GM18507 (cell line): ENCODE data around the gene SIDT1.
"Not testable (repeated sequence)": the region's sequence is repeated elsewhere in the genome, so short reads cannot be mapped to it uniquely, and the experiment has no call there.

ENCODE experiments used
- DNase-seq: peaks from one replicate; pipeline ENCODE4 v3.0.0; 2011; ENCODE audit warnings: low read depth; ENCODE audit not compliant: insufficient read length; ENCODE audit errors: extremely low spot score
- FAIRE-seq: peaks from 2 replicates; lab custom pipeline; 2011; peaks lifted over from hg19 to GRCh38; lab: Jason Lieb, UNC

SIDT1 gene

DNA sequence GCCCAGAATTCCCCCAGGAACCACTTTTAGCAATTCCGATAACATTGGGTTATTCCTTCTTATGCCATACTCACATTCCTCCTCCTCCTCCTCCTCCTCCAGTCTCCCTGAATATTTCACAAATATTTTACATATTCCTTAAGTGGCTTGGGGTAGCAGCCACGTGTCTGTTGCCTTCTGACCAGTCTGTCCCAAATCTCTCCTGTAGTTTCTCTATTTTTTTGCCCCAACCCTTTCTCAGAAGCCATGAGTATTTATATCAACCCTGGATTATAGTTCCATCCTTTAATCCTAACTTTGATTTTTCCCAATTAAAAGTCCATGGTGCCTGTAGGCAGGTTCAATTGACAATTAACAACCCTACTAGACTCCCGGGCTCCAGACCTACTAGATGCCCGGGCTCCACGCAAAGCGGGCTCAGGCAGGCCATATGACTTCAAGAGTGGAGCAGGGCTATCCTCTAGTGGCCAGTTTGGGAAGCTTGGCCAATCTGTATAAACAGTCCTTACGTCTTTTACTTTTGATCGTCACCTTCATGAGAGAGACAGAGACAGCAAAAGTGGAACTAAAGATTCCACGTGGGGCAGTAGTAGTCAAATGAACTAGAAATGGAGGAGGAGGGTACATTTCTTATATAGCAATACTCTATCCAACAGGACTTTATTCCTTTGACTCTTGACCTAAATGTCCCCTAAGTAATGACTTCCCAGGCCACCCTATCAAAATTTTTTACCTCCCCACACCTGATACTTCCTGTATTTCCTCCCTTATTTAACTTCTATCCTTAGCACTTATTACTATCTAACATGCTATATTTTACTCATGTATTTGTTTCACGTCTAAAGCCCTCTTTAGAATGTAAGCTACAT is 94.4 kb downstream of the SIDT1 start:
- DNase-seq = no peak
- no peak for FAIRE-seq

DNA sequence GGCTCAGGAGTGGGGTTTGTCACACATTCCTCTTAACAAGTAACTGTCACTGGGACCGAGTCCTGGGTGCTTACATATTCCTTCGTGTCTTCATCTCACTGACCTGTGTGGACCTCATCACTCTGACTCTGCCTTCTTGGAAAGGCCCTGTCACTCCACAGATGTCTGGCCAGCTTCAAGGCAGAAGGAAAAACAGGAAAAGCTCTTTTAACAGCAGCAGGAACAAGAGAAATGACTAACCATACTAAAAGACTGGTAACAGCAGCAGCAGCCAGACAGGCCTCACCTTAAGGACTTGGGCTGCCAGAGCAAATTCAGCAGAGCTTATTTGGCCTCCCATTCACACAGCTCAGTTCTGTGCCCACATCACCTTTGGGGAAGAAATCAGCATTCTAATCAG is 96.0 kb downstream of the SIDT1 start:
- FAIRE-seq (no peak), DNase-seq (no peak)

DNA sequence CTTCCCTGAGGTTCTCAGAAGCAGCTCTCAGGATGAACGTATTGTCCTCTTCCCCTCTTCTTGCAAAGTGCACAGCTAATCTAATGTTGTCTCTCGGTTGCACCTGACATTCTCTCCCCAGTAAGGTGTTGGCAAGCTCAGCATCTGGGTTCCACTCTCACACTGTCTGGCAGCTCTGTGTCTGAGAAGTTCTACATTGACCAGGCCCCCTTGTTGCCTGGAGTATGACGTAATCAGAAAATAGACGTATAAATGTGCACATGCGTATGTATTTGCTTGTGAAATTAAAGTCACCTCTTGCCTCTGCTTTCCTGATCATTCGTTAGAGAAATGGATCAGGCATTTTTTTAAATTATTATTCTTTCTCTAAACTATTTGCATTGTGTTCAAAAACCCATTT is 96.4 kb downstream of the SIDT1 start:
- FAIRE-seq = no peak
- no peak for DNase-seq

DNA sequence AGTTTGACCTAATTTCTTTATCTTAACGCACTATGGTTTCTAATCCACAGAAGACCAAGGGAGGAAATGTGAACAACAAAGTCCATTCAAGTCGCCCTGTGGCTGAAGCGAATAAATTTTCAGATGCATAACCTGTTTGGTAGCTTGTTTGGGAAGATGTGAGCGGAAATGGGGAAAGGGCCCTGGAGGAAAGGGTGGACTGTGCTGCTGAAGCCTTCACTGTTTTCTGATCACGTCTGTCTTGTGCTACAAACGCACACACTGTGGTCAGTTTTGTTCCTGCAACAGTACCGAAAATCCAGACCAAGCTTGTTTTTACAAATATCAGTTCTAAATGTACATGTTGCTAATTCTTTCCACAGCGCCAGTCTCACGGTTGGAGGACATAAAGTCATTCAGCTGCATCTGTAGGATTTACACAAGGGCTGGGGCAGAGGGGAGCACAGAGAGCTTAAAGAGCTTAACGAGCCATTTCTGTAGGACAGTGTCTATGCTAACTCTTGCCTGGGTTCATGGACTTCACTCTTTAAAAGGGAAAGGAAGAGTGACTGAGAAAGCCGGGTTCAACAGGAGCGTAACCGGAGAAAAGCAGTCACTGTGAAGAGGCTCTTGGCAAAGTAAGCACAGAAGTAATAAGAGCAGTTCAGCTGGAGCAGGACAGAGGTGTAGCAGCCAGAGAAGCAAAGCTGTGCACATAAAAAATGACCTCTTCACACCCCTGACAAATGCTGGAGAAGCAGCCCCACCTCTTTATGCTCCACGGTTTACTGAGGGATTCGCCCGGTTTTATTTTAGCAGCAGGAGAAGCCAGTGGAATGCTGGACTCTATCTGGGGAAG is 97.4 kb downstream of the SIDT1 start:
- FAIRE-seq = no peak
- no peak for DNase-seq

DNA sequence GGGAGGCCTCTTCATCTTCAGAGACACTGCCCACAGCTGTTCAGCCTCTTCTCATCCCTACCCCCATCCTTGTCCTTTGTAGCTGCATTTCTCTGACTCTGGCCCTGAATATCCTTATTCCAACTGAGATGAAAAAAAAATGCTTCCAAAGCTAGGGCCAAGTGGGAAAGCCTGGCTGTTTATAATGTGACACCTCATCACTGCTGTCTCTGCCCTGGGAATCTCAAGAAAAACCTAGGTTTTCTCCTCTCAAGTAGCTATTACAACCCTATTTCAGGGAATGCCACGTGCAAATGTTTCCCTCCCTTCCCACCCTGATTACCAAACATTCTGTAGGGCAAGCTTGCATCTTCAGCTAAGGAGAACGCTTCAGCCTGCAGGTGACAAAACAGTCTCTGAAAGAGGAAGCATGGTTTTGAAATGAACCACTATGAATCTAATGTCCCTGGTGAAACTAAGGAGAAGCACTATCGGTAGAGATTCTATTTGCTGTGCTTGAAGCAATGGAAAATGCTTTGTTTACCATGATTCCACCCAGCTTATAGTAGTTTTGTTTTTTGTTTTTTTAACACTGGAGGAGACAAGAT is 98.7 kb downstream of the SIDT1 start:
- FAIRE-seq (no peak), DNase-seq (no peak)

DNA sequence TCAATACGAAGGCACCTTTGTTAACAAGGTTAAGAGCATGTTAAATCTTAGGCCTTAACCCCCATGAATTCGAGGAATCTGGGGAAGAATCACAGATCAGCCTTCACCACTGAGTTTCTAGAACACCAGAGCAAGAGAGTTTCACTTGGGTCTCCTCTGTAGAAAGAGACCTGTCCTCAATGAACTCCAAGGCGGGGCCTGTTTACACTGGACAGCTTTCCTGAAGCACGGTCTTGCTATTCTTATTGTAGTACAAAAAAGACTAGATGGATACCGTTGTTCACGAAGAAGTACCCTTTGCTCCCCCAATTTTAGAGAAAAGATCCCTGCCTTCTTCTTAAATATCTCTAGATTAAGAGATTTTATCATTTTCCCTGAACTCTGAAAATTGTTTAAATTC is 99.2 kb downstream of the SIDT1 start:
- DNase-seq = no peak
- no peak for FAIRE-seq

DNA sequence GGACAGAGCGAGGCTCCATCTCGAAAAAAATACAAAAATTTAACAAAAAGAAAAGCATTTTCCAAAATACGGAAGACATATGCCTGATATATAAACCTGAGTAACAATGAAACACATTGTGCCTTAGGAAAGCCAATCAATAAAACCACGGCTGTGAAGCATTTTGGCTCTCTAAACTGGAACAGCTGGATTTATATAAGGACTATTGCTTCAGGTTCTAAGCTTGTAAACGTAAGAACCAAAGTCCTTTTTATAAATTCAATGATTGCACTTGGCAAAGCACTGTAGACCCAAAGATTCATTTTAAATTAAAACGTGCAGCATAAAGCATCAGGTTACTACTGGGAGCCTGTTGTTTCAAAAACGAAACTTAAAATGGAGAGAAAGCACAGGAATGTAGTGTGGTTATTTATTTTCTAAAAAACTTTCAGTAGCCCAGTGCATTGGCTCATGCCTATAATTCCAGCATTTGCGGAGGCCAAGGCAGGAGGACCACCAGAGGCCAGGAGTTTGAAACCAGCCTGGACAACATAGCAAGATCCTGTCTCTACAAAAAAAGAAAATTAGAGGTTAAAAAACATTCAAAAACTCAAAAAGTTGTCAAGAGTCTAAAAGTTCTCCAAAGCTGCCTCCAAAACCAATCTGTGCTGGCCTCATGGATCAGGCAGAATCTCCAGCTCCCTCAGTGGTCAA is 102.6 kb downstream of the SIDT1 start:
- DNase-seq (no peak), FAIRE-seq (no peak)

DNA sequence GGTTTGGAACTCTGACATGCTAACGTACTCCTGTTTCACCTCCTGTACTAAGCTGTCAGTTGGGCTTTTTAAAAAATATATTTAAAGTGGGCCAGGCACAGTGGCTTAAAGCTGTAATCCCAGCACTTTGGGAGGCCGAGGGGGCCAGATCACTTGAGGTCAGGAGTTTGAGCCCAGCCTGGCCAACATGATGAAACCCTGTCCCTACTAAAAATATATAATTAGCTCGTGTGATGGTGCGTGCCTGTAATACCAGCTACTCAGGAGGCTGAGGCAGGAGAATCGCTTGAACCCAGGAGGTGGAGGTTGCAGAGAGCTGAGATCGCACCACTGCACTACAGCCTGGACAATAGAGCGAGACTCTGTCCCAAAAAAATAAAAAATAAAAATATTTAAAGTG is 103.7 kb downstream of the SIDT1 start:
- FAIRE-seq = not testable (repeated sequence)

DNA sequence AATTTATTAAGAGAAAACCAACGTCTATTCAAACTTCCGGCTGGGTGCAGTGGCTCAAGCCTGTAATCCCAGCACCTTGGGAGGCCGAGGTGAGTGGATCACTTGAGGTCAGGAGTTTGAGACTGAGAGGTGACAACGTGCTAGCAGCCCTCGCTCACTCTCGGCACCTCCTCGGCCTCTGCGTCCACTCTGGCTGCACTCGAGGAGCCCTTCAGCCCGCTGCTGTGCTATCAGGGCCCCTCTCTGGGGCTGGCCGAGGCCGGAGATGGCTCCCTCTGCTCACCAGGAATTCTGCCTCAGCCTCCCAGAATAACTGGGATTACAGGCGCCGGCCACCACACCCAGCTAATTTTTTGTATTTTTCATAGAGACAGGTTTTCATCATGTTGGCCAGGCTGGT is 105.4 kb downstream of the SIDT1 start:
- DNase-seq = no peak
- no peak for FAIRE-seq

More for the DNA sequence above, 103.7 kb downstream of the SIDT1 start:
- DNase-seq = not testable (repeated sequence)

DNA sequence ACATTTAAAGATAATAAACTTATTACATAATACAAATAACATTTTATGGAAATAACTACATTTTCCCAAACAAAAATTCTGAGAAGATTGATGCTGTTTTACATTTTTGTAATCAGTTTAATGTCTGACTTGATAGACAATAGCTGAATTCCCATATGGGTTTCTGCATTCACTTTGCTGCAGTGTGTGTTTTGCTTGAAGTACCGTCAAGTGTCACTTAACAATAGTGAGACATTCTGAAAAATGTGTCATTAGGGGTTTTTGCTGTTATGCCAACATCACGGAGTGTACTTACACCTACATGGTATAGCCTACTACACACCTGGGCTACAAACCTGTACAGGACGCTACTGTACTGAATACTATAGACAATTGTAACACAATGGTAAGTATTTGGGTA is 106.6 kb downstream of the SIDT1 start:
- FAIRE-seq = no peak

DNA sequence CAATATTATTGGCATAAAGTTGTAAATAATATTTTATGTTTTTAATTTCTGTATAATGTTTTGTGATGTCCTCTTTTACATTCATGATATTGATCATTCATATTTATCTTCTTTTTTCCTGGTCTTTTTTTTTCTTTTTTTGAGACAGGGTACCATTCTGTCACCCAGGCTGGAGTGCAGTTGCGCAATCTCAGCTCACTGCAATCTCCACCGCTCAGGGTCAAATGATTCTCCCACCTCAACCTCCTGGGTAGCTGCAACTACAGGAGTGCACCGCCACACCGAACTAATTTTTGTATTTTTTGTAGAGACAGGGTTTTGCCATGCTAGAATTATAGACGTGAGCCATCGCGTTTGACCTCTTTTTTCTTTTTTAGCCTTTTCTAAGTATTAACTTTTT is 111.2 kb downstream of the SIDT1 start:
- no peak for DNase-seq
- FAIRE-seq = no peak

More for the DNA sequence above, 106.6 kb downstream of the SIDT1 start:
- DNase-seq = no peak

DNA sequence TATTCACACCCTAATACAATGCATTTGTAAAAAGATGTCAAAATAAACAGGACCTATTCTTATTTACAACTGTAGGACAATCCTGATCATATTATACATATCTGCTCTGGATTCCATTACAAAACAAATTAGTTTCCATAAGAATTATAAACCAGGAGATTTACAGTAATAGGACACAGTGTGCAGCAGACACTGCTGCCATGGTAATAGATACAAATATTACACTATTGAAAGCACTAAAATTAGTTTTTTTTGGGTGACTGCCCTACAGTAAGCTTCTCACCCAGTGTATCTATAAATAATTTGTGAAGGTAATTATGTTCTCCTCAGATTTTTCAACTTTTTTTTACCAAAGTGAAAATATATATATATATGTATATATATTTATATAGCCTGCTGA is 116.2 kb downstream of the SIDT1 start:
- FAIRE-seq = no peak

DNA sequence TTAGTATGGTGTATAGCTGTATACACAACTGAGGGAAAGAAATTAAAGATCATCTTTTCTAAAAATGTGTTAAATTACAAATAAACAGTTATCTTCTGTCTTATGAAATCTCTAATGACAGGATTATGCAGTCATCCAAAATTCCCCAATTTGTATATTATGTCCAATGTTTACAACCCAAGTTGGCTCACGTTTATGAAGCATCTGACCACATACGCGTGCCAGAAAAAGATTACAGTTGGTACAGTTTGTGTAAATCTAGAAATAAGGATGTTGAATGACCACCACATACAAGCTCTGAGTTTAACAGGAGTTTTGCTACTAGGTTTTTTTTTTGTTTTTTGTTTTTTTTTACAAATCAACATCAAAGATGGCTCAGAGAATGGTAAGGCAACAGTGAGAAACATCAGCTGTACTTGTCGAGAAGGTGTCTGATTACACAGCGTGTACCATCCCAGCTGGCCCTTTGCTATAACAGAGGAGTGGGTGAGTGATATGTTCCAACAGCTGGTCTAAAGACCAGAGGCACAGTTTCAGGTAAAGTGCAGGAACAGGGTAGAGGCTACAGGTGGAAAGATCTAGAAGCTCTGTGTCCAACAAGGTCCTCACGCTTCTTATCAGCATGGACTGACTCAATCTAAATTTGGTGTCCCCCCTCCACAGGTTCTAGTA is 117.0 kb downstream of the SIDT1 start:
- DNase-seq (no peak), FAIRE-seq (no peak)

More for the DNA sequence above, 116.2 kb downstream of the SIDT1 start:
- DNase-seq = no peak

DNA sequence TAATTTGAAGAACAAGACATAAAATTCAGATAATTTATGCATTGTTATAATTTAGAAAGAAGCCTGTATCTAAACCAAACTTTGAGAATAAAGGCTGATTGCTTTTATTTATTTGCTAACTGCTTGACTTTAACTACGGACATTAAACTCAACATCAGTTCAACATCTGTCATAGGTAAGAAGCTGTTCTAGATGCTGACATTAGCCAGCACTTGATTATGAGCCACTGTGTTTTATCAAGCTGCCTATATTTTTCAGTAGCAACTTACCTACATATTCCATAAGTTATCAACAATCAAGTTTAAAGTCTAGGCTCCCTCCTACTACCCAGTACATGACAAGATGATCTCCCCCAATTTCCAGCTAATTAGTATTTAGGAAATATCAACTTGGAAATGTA is 122.0 kb downstream of the SIDT1 start:
- no peak for FAIRE-seq
- no peak for DNase-seq

DNA sequence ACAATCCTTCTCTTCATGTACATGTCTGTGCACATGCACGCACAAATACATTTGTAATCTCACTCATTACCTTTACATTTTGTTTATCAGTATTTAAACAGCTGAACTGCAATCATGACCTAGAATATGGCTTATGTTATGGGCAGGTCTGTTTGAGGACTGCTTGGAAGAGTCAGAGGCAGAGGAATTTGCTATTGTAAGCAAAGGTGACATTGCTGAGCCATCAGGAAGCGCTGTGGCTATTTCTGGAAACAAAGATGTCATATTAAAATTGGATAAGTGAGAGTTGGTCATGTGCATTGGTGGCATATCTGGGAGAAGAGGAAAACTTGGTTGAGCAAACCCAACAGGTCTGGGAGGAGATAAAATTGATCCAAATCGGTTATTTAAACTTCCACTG is 122.5 kb downstream of the SIDT1 start:
- FAIRE-seq (no peak), DNase-seq (no peak)

DNA sequence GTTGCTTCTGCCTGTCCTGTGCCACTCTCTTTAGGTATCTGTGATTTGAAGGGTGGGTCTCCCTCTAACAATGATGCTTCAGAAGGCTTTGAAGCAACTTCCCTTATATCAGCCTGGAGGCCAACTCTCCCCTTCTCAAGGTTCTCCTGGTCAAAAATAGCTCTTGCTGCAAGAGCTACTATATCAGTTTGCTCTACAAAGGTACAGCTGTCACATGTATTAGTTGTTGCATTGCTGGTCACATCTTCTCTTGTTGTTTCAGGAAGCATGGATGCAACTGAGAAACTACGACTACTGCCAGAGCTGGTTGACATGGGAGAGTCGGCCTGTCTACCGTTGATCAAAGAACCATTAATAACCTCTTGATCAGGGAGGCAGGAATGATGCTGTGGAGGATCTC is 125.8 kb downstream of the SIDT1 start:
- DNase-seq (no peak), FAIRE-seq (no peak)

DNA sequence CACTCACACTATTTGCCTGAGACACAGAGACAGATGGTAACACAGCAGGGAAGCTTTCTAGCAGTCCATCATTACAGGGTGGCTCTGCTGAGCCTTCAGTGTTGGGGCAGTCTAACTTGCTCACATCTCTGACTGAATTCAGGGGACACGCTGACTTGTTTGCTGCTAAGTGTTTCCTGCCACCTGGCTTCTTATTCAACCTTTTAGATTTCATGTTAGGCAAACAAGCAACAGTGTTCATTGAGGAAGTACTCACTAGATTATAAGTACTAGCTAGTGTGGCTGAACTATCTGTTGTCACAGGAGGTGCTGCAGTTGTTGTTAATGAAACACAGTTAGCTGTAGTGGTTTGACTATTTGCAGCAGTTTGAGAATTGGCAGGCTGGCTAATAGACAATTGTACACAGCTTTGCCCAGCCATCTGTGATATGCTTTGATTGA is 126.8 kb downstream of the SIDT1 start:
- DNase-seq (no peak), FAIRE-seq (no peak)

DNA sequence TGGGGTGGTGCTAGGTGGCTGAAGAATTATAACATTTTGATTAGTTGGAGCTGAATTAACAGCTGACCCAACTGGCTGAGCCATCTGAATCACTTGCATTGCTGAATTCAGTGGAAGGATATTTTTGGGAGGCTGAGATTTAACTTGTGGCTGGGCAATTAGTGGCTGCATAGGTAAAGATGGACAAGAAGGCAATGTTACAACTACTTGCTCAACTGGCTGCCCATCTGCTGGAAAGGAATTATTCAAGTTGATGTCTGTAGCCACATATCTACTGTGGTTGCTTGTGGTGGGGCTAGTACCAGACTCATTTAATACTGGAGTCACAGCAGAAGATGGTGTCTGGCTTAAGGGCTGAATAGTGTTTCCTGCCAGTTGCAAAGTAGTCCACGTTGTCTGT is 127.6 kb downstream of the SIDT1 start:
- FAIRE-seq (no peak), DNase-seq (no peak)

DNA sequence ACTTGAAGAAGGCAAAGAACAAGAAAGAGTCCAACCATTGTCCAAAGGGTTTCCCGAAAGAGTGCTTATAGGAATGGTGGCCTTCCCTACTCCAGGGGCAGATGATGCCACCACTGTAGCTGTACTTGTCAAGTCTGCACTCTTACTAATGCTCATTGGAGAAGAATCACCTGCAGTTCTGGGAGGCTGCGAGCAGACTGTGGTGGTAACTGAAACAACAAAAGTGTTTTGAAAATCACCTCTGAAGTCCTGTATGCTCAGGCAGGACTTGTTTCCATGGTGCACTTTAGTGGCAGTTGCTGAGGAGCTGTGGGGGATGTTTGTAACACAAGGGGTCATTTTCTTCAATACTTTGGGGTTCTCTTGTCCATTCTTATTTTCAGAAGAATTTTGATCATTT is 128.1 kb downstream of the SIDT1 start:
- FAIRE-seq = no peak
- DNase-seq = no peak
